ENCODE results near the gene CDHR2. TPM values are rescaled to one million over a fixed set of nuclear protein-coding genes. Genes with fewer than 3 reads are reported as not detected.

CDHR2 gene
- total RNA-seq, 4 donors from 2014 or later = 0.10 to 0.23 TPM; not detected in 2

DNA sequence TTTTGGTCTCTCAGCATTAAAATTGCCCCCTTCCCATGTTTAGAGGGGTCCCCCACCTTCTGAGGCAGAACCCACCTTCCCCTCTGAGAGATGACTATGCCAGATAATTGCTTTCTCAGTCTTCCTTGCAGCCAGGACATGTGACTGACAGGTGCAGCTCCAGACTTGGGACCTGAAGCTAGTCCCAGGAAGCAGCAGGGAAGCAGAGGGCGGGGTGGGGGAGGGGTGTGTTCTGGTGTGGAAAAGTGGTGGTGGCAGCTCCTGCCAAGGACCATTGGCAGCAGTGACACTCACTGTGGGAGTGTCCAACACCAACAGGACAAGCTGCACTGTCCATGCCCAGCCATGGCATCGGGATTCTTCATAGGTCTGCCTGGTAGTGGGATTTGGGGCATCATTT, 83.6 kb downstream of the CDHR2 start:
- H3K4me3 ChIP-seq = no peak overlapping the region
- H3K9me3 ChIP-seq = no peaks in the 10 kb centered on the region
- H3K36me3 ChIP-seq = no peaks in the 10 kb centered on the region
- H3K27ac ChIP-seq = no peak overlapping the region
- DNase-seq (ENCODE audit: low spot score in 2 of 2) = no peak
- 100% methylated on average over 1 of the region's 2 CpGs for WGBS
- no peak for TF ChIP-seq POLR2A (IDR thresholded peaks at IDR 0.05)
- TF ChIP-seq EP300 (IDR thresholded peaks at IDR 0.05) = no peak
- TF ChIP-seq POLR2AphosphoS5 (IDR thresholded peaks at IDR 0.05) = no peak
- TF ChIP-seq, protein P1, sequence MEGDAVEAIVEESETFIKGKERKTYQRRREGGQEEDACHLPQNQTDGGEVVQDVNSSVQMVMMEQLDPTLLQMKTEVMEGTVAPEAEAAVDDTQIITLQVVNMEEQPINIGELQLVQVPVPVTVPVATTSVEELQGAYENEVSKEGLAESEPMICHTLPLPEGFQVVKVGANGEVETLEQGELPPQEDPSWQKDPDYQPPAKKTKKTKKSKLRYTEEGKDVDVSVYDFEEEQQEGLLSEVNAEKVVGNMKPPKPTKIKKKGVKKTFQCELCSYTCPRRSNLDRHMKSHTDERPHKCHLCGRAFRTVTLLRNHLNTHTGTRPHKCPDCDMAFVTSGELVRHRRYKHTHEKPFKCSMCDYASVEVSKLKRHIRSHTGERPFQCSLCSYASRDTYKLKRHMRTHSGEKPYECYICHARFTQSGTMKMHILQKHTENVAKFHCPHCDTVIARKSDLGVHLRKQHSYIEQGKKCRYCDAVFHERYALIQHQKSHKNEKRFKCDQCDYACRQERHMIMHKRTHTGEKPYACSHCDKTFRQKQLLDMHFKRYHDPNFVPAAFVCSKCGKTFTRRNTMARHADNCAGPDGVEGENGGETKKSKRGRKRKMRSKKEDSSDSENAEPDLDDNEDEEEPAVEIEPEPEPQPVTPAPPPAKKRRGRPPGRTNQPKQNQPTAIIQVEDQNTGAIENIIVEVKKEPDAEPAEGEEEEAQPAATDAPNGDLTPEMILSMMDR (IDR thresholded peaks at IDR 0.05) = no peak
- peaks cover 17% of the 10 kb centered on the region for H3K4me1 ChIP-seq
- H3K27me3 ChIP-seq = peaks cover 60% of the 10 kb centered on the region

DNA sequence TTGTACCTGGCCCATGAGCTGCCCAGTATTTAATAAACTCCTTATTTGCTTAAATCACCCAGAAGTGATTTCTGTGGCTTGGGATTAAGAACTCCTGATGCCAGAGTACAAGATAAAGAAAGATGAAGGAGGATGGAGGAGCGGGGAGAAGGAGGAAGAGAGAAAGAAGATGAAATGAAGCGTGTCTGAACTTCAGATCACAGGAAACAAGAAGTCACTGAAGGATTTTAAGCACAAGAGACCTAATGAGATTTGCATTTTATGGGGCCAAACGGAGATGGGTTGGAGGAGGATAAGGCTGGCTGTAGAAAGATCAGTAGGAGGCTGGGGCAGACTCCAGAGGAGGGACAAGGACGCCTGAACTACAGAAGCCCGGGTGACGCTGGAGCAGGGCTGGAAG, 84.5 kb downstream of the CDHR2 start:
- Histone ChIP-seq H3K27ac (no peak overlapping the region), H3K27me3 (peaks cover 52% of the 10 kb centered on the region), H3K4me1 (peaks cover 17% of the 10 kb centered on the region), H3K36me3 (no peaks in the 10 kb centered on the region), H3K4me3 (no peak overlapping the region), H3K9me3 (no peaks in the 10 kb centered on the region)
- 21% methylated on average over 6 of the region's 6 CpGs for WGBS
- DNase-seq (ENCODE audit: low spot score in 2 of 2) = no peak
- TF ChIP-seq, protein P1 (IDR thresholded peaks at IDR 0.05) = no peak
- TF ChIP-seq POLR2A (IDR thresholded peaks at IDR 0.05) (no peak), EP300 (IDR thresholded peaks at IDR 0.05) (no peak), POLR2AphosphoS5 (IDR thresholded peaks at IDR 0.05) (no peak)

DNA sequence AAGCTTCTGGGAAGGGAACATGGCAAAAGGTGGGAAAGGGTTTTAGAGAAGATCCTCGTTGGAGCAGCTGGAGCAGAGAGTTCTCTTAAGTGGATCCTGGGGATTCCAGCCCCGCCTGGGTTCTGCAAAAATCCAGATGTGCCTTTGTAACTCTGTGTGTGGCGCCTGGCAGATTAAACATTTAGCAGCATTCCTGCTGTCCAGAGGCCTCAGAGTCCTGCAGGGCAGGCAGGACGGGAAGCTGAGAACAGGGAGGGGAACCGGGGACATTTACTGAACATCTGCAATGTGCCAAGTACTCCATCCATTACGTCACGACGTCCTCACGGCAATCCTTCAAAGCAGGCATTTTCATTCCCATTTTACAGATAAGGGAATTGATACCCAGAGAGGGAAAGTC, 87.3 kb downstream of the CDHR2 start:
- Histone ChIP-seq H3K4me3 (no peak overlapping the region), H3K27me3 (peaks cover 23% of the 10 kb centered on the region), H3K4me1 (no peaks in the 10 kb centered on the region), H3K36me3 (no peaks in the 10 kb centered on the region), H3K27ac (no peak overlapping the region), H3K9me3 (no peaks in the 10 kb centered on the region)
- TF ChIP-seq POLR2AphosphoS5 (IDR thresholded peaks at IDR 0.05) (no peak), POLR2A (IDR thresholded peaks at IDR 0.05) (no peak), EP300 (IDR thresholded peaks at IDR 0.05) (no peak)
- TF ChIP-seq, protein P1 (IDR thresholded peaks at IDR 0.05) = no peak
- DNase-seq (ENCODE audit: low spot score in 2 of 2) = no peak
- WGBS = 48% methylated on average over 9 of the region's 9 CpGs

DNA sequence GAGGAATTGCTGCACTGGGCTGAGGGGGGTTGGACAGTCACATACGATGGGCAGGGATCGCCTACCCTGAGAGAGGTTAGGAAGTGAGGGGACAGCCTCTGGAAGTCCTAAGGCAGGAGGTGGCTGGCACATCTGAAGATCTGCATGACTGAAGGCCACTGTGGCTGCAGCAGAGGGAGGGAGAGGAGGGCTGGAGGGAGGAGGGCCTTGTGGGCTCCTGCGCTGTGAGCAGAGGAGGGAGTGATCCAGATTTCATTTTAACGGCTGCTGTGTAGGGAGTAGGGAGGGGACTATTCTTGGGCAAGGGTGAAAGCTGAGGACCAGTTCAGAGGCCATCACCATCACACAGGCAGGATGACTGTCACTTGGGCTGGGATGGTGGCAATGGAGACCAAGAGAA, 88.4 kb downstream of the CDHR2 start:
- Histone ChIP-seq H3K4me3 (no peak overlapping the region), H3K9me3 (no peaks in the 10 kb centered on the region), H3K27ac (no peak overlapping the region), H3K36me3 (no peaks in the 10 kb centered on the region), H3K4me1 (no peaks in the 10 kb centered on the region), H3K27me3 (peaks cover 12% of the 10 kb centered on the region)
- no peak for DNase-seq (ENCODE audit: low spot score in 2 of 2)
- no peak for TF ChIP-seq POLR2AphosphoS5 (IDR thresholded peaks at IDR 0.05)
- TF ChIP-seq, protein P1 (IDR thresholded peaks at IDR 0.05) = no peak
- TF ChIP-seq EP300 (IDR thresholded peaks at IDR 0.05) = no peak
- no peak for TF ChIP-seq POLR2A (IDR thresholded peaks at IDR 0.05)
- WGBS = 76% methylated on average over 4 of the region's 4 CpGs

DNA sequence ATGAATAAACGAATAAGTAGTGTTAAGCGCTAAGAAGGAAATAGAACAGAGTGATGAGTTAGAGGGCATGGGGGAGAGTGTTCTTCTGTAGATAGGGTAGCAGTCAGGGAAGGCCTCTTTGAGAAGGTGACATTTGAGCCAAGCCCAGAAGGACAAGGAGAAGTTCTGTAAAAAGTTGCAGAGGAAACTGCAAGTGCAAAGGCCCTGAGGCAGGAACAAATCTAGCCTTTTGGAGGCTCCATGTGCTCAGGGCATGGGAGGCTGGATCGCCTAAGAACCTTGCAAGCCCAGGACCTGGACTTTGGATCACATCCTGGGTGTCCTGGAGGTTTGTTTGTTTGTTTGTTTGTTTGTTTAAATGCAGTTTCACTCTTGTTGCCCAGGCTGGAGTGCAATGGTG, 89.3 kb downstream of the CDHR2 start:
- 98% methylated on average over 3 of the region's 3 CpGs for WGBS
- H3K9me3 ChIP-seq = no peaks in the 10 kb centered on the region
- H3K4me3 ChIP-seq = no peak overlapping the region
- no peak for TF ChIP-seq EP300 (IDR thresholded peaks at IDR 0.05)
- no peak for TF ChIP-seq POLR2AphosphoS5 (IDR thresholded peaks at IDR 0.05)
- H3K4me1 ChIP-seq = no peaks in the 10 kb centered on the region
- no peak overlapping the region for H3K27ac ChIP-seq
- no peak for DNase-seq (ENCODE audit: low spot score in 2 of 2)
- no peaks in the 10 kb centered on the region for H3K36me3 ChIP-seq
- peaks cover 7% of the 10 kb centered on the region for H3K27me3 ChIP-seq

DNA sequence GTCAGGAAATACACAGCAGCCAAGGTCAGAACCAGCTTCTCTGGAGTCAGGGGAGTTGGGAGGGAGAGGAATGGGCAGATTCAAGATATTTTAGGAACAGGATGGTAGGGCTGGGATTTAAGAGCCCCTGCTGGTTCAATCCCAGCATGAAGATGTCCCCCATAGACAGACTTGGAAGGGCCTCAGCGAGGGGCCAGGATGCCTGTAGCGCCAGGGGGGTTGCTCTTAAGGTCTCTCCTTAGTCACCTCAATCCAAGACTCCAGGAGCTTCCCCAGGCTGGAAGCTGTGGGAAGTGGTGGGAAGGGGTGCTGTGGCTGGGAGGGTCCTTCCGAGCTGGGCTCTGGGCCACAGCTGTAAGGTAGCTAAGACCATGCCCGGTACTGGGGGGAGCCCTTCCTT, 90.1 kb downstream of the CDHR2 start:
- Histone ChIP-seq H3K27ac (no peak overlapping the region), H3K36me3 (no peaks in the 10 kb centered on the region), H3K27me3 (no peaks in the 10 kb centered on the region), H3K4me1 (no peaks in the 10 kb centered on the region), H3K4me3 (no peak overlapping the region), H3K9me3 (no peaks in the 10 kb centered on the region)
- DNase-seq (ENCODE audit: low spot score in 2 of 2) = no peak
- whole genome bisulfite sequencing = 77% methylated on average over 3 of the region's 4 CpGs
- TF ChIP-seq POLR2AphosphoS5 (IDR thresholded peaks at IDR 0.05) (no peak), EP300 (IDR thresholded peaks at IDR 0.05) (no peak), POLR2A (IDR thresholded peaks at IDR 0.05) (no peak)
- TF ChIP-seq, protein P1 (IDR thresholded peaks at IDR 0.05) = no peak

Measured in suprapubic skin (tissue), 4 donors.